ENCODE measurements around the gene STAT3.
"Not testable (repeated sequence)": the region's sequence is repeated elsewhere in the genome, so short reads cannot be mapped to it uniquely, and the experiment has no call there.

The STAT3 gene

GRCh38 chr17:42403150-42403549 is 14.9 kb upstream of the STAT3 start:
- H3K4me3 ChIP-seq (ENCODE audit: low read length) = no peak overlapping the region

GRCh38 chr17:42402117-42402516 is 13.9 kb upstream of the STAT3 start:
- H3K4me3 ChIP-seq (ENCODE audit: low read length) = no peak overlapping the region
- no peak for TF ChIP-seq ZNF274 (IDR thresholded peaks at IDR 0.05; ENCODE audit: low read depth, low read length)

More at GRCh38 chr17:42403150-42403549, 14.9 kb upstream of the STAT3 start:
- TF ChIP-seq ZNF274 (IDR thresholded peaks at IDR 0.05; ENCODE audit: low read depth, low read length) = no peak

- H3K4me3 ChIP-seq (ENCODE audit: low read length) = not testable (repeated sequence)
These were observed 12.7 kb upstream of the STAT3 start for GRCh38 chr17:42400844-42401375.

GRCh38 chr17:42399948-42400843 is 12.0 kb upstream of the STAT3 start:
- no peak overlapping the region for H3K4me3 ChIP-seq (ENCODE audit: low read length)
- no peak for TF ChIP-seq ZNF274 (IDR thresholded peaks at IDR 0.05; ENCODE audit: low read depth, low read length)

- no peak for TF ChIP-seq ZNF274 (IDR thresholded peaks at IDR 0.05; ENCODE audit: low read depth, low read length)
- no peak overlapping the region for H3K4me3 ChIP-seq (ENCODE audit: low read length)
These were observed 10.9 kb upstream of the STAT3 start for GRCh38 chr17:42399121-42399520.

GRCh38 chr17:42395601-42396000 is 7.4 kb upstream of the STAT3 start:
- H3K4me3 ChIP-seq (ENCODE audit: low read length) = not testable (repeated sequence)

- H3K4me3 ChIP-seq (ENCODE audit: low read length) = no peak overlapping the region
- TF ChIP-seq ZNF274 (IDR thresholded peaks at IDR 0.05; ENCODE audit: low read depth, low read length) = no peak
These were observed 6.6 kb upstream of the STAT3 start for GRCh38 chr17:42394838-42395237.

- no peak overlapping the region for H3K4me3 ChIP-seq (ENCODE audit: low read length)
- no peak for TF ChIP-seq ZNF274 (IDR thresholded peaks at IDR 0.05; ENCODE audit: low read depth, low read length)
These were observed 4.6 kb upstream of the STAT3 start for GRCh38 chr17:42392692-42393415.

- not testable (repeated sequence) for H3K4me3 ChIP-seq (ENCODE audit: low read length)
These were observed 3.2 kb upstream of the STAT3 start for GRCh38 chr17:42391439-42391838.

- H3K4me3 ChIP-seq (ENCODE audit: low read length) = no peak overlapping the region
These were observed 1.7 kb upstream of the STAT3 start for GRCh38 chr17:42389899-42390298.

GRCh38 chr17:42389135-42389417 is 834 bp upstream of the STAT3 start:
- H3K4me3 ChIP-seq (ENCODE audit: low read length) = peak overlapping the region; percentile 70; the same call in 1 of the 2 replicates
- TF ChIP-seq ZNF274 (IDR thresholded peaks at IDR 0.05; ENCODE audit: low read depth, low read length) = no peak

More at GRCh38 chr17:42389899-42390298, 1.7 kb upstream of the STAT3 start:
- no peak for TF ChIP-seq ZNF274 (IDR thresholded peaks at IDR 0.05; ENCODE audit: low read depth, low read length)

GRCh38 chr17:42387661-42388380 is 421 bp downstream of the STAT3 start:
- TF ChIP-seq ZNF274 (IDR thresholded peaks at IDR 0.05; ENCODE audit: low read depth, low read length) = no peak

GRCh38 chr17:42386777-42387657 is 1.2 kb downstream of the STAT3 start:
- peak overlapping the region; percentile 94 for H3K4me3 ChIP-seq (ENCODE audit: low read length)
- TF ChIP-seq ZNF274 (IDR thresholded peaks at IDR 0.05; ENCODE audit: low read depth, low read length) = no peak

More at GRCh38 chr17:42387661-42388380, 421 bp downstream of the STAT3 start:
- peak overlapping the region; percentile 94 for H3K4me3 ChIP-seq (ENCODE audit: low read length)

GRCh38 chr17:42381898-42382297 is 6.3 kb downstream of the STAT3 start:
- TF ChIP-seq ZNF274 (IDR thresholded peaks at IDR 0.05; ENCODE audit: low read depth, low read length) = no peak
- no peak overlapping the region for H3K4me3 ChIP-seq (ENCODE audit: low read length)

All from GM08714 (cell line).